GF-D8 (cell line): Measurements from ENCODE around the gene SLC25A21.

Experiments
- DNase-seq: peaks from one replicate; lab custom pipeline; 2025; lab: John Stamatoyannopoulos, UW

SLC25A21 gene

DNA sequence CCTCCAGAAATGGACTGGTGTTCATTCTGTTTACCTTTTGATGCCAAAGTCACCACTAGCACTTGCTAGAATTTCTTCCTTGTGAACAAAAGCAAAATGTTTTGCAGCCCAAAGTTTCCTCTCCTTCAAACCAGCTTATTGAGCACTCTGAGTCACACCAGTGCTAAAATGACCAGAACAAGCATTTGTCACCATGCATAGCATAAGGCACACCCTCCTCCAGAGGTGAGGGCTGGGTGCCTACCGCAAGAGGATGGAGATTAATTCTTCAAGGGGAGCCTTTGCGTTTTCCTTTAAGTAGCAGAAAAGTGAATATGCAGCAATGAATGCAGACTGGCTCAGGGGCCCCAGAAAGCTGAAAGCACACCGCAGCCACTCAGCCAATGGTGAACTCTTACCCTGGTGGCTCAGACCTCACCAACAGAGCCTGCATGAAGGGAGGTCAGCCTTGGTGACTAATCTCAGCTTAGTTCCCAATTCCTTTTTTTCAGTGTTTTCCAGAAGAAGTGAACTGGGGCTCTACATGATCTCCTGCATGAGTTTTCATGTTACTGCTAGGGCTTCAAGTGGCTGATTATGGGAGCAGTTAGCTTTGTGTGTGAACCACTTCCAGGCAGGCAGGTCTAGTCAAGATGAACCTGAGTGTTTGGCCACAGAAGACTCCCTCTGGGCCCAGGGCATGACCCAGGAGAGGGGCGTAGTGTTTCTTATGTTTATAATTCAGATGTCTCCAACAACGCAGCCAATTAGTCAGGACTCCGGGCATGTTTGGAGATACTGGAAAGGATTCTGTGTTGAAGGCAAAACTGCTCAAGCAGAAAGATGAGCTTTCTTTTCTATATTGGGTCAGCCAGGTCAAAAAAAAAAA is 414.4 kb downstream of the SLC25A21 start:
- no peak for DNase-seq

DNA sequence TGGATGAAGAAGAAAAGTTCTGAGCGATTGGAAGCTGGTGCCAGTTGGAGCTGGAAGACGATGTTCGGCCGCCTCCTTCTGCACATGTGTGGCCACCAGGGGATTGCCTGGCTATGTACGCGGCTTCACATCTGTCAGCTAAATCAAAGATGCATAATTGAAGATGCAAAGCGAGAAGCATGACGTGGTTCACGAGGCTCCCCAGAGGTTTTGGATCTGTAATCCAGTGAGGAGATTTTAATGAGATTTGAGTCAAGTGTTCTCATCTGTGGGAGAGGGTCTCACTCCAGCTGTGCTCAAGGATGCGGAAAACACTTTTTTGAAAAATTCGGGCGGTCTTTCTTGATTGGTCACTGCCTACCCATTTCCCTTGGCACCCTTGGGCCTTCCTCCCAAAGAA is 416.2 kb downstream of the SLC25A21 start:
- DNase-seq: no peak

DNA sequence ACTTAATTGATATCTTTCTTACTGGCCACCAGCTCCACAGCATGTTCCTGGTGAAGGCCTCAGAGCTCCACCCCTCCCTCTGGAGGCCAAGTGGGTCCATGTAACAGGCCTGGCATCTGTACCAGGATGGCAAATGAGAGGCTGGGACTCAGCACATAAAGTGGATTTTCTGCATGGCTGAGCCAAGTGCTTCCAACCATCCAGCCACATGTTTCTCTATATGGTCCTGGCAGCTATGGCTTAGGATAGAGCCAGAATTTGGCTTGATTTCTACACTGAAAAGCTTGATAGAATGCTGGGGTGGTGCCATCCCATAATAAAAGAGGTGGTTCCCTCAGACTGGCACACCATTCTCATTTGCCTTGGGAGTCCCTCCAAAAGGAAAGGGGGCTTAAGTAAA is 416.6 kb downstream of the SLC25A21 start:
- DNase-seq: no peak

DNA sequence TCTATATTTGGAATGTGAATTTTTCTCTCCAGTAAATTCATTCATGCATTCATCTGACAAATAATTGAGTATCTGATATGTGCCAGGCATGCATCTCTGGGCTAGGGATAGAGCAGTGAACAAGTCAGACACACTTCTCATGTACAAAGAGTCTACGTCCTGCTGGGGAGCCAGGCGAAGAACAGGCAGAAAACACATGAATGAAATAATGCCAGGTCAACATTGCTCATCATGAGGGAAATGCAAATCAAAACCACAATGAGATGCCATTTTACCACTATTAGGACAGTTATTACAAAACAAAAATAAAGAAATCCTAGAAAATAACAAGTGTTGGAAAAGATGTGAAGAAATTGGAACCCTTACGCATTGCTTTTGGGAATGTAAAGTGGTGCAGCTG is 420.5 kb downstream of the SLC25A21 start:
- no peak for DNase-seq

DNA sequence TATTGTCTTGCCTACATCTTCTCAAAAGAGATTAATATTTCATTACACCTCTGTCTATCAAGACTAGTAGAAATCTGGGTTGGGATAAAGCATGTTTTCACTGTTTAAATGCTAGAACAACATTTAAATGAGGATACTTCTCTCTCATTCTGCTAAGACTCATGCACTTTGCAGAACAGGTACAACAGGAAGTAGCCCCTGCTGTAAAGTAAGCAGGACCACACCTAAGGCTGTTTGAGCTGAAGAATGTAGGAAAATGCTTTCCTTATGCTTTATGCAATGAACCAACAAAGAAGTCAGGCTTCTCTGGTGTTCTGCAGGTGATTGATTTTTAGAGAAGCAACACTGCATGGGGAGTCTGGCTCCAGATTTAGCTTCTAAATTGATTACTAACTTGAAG is 421.3 kb downstream of the SLC25A21 start:
- DNase-seq: no peak

DNA sequence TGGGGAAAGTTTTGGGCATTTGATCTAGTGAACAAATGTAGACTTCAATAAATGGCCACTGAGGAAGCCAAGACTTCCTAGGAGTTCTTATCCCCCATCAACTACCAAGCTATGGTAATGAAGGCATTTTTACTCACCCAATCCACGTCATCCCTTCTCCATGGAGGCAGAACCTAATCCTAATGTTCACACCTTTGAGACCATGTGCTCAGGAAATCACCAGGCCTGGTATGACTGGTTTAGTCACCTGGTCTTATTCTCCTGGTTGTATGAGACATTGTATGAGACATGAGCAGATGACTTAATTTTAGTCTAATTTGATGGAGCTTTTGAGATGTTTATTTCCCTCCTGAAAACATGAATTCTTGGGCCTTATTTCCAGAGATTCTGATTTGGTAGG is 422.2 kb downstream of the SLC25A21 start:
- DNase-seq: no peak

DNA sequence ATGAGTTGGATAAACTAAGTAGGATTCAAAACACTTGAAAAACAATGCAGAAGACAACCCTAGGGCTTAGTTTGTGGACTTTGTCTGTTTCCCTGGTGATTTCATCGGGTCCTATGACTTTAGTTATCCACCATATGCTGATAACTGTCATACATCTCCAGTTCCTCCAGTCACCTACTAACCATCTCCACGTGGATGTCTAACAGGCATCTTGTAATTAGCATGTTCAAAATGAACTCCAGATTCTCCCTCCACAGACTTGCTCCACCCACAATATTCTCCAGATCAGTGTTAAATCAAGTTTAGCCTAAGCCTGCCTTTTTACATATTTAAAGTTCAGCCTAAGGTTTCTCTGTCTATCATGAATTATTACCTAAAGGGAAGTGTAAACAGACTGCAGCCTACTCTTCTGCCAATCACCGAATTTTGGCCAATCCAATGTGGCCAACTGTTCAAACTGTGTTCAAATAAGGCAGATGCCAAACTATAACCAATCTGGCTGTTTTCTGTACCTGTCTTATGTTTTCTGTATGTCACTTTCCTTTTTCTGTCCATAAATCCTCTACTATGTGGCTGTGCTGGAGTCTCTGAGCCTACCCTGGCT is 423.7 kb downstream of the SLC25A21 start:
- no peak for DNase-seq

DNA sequence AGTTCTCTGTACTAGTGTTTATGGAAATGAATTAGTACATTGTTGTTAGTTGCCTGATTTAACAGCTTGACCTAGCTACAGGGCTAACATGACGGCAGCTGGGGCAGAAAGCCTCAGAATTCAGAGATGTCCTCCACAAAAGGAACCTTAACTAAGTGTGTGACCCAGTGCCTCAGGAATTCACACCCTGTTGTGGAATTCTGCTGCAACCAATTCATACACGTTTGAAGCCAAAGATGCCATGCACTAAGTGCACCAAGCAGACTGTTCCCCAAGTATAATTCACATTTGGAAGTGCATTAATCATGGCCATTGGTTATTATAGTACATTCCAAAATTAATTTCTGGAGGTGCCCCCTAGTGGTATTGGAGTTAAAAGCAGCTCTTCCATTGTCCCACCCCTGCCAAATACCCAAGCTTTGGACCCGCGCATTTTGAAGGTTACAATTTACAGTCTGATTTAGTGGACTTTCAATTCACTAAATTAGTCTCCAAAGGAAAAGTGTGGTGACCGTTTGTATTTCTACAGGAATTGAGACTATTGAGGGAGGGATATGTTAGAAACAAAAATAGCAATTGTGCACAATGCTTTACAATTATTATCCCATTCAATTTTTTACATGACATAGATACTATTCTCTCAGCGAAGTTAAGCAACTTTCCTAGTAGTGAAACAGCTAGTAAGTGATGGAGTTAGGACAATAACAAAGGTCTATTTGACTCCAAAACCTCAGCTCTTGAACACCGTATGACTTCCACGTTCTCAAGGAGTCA is 424.8 kb downstream of the SLC25A21 start:
- DNase-seq: no peak

DNA sequence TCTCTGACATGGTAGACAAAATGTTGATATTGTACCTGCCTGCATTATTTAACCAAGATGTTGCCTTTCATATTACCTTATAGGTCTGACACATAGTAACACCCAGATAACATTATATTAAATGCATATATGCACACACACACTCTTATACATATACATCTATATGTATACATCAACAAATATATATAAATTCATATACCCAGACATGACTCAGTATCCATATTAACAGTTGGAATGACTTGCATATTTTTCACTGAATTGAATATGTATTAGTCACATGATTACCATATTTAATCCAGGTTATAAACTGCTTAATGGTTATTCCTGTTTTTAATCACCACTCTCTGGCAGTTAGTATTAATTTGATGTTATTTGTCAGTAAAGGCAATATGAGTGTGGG is 425.5 kb downstream of the SLC25A21 start:
- no peak for DNase-seq

DNA sequence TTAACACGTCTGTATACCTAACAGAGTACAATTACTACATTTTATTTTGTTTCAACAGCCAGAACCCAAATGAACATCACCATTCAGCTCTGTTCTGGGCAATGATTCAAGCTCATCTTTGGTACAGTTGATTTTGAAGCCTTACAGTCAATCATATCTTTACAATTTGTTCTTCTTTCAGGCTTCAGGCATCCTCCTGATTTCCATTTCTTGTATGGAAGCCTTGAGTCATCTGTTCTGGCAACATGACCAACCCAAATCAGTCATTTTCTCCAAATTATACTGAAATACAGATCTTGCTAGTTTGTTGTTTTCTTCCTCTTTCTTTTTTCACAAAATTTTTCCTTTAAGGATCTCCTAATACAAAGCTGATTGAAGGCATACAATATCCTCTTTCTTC is 430.5 kb downstream of the SLC25A21 start:
- DNase-seq: no peak

DNA sequence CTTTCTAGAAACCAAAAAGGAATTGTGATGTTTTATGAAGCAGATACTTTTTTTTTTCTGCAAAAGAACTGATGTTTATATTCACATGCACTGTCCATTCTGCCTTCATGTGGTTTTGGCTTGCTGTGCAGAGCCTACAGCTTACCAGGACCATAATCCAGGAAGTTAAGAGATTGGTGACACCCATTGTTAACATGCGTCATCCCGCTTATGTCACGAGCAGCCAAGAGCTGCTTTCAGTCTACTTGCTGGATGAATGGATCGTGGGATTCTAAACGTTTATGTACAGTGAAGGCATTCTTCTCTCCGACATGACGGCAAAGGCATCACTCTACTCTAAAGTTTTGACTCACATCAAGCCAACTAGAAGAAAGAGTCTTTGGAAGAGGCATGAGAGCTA is 434.1 kb downstream of the SLC25A21 start:
- DNase-seq: no peak

DNA sequence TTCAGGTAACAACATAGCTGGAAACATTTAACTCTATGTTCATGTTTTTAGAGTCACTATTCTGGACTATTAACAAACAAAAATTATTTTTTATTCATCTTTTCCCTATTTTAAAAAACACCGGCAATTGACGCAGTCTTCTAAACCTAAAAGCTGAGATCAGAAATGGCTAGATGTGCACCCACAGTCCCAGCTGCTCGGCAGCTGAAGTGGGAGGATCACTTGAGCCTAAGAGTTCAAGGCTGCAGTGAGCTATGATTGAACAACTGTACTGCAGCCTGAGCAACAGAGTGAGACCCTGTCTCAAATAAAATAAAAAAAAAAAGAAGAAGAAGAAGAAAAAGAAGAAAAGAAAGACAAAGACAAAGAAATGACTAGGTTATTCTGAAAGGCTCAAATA is 446.3 kb downstream of the SLC25A21 start:
- no peak for DNase-seq

DNA sequence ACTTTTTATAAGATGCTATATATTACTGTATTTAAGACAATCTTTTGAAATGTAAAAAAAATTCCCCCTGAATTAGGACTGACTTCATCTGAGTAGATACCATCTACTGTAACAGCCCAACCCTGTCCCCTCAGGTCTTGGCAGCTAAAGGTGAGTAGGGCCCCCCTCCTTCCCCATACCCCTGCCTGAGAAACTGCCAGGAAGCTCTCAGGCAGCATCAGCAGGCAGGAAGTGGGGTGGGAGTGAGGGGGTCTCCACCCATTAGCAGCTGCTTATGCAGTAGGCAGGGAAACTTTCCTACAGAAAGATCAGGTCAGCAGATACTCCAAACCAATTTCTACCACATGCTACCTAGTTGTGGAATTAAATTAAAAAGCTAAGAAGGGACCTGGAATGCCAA is 448.2 kb downstream of the SLC25A21 start:
- DNase-seq: no peak

DNA sequence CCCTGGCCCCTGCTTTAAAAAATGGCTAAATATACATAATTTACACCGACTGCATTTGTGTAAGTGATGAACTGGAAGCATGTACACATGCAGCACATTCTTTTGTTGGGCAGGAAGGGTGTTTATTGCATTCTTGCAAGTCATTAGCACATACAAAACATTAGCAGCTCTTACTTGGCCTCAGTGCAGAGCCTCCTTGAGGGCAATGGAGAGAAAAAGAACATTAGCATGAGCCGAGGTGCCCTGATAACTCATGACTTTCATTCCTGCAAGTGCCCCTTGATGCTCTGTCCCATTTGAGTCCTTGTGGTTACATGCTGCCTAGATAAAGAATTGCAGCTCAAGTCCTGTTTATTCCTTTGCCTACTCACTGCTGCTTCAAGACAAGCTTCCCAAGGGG is 448.9 kb downstream of the SLC25A21 start:
- no peak for DNase-seq

DNA sequence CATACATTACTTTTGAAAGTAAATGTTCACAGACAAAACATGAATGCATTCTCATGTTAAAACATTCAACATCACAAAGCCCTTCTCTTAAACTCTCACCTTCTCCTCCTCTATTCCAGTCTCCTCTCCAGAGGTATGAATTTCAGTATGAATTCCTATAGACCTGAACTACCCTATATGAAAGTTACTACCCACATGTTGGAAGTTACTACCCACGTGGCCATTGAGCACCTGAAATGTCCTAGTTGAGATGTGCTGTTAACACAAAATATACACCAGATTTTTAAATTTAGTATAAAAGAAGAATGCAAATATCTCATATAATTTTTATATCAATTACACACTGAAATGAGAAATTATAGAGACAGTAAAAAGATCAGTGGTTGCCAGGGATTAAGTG is 450.5 kb downstream of the SLC25A21 start:
- no peak for DNase-seq

DNA sequence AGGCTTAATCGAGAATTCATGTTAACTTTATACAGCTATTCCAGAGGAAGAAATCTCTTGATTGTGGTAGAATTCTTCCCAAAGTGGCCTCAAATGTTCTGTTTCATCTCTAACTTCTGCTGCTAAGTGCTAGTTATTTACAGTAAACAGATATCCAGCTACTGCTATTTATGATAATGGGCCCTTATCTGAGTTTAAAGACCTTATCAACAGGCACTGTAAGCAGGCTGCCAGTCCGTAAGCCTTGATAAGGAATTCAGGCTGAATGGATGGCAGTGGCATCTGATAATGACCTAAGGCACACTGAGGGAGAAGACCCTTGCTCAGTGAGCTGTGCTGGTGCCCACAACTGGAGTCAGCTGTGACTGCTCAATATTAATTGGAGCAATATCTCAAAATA is 451.7 kb downstream of the SLC25A21 start:
- no peak for DNase-seq

DNA sequence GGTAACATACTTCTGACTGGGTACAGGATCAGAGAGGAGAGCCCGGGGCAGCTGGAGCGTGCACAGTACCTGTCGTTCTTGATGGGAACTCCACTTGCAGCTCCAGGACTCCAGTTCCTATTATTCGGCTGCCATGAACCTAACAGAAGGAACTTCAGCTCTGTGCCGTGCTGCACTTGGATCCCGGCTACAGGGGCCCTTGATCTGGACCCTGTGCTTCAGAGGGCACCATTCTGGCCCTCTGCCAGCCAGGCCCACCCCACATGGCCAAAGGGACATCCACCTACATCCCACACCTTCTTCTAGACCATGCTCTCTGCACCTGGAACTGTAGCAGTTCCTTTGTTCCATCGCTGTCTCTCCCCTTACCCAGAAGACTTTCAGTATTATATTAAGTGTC is 452.6 kb downstream of the SLC25A21 start:
- no peak for DNase-seq

DNA sequence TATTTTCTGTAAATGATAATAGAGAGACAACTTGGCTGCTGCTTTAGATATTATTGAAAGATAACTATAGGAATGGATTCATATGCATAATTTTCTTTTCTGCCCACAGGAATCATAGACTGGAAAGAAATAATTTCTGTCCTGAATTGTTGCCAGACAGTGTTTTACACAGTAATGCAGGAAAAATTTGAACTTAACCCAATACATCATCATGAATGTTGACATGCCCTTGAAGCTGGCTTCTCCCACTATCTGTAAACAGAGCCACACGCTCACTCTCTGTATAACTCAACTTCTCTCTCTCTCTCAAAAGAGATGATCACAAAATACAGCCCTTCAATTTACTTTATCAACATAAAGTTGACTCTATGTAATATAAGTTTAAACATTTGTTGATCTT is 454.2 kb downstream of the SLC25A21 start:
- DNase-seq: no peak

DNA sequence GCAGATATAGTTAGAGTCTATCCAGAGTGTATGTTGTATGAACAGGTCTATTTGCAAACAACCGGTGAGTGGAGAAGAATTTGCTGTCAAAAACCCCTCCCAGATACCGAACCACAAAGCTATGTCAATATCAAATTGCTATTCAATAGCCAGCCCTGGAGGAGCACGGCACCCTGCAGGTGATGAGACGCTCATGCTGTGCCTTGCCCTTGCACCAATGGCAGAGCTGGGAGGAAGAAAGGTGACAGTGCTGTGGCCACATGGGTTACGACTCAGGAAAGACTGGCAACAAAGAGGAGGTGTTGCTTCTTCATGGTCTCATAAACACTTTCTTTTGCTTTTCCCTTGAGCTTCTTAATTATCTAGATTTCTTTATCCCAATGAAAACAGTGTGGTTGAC is 455.0 kb downstream of the SLC25A21 start:
- DNase-seq: no peak

DNA sequence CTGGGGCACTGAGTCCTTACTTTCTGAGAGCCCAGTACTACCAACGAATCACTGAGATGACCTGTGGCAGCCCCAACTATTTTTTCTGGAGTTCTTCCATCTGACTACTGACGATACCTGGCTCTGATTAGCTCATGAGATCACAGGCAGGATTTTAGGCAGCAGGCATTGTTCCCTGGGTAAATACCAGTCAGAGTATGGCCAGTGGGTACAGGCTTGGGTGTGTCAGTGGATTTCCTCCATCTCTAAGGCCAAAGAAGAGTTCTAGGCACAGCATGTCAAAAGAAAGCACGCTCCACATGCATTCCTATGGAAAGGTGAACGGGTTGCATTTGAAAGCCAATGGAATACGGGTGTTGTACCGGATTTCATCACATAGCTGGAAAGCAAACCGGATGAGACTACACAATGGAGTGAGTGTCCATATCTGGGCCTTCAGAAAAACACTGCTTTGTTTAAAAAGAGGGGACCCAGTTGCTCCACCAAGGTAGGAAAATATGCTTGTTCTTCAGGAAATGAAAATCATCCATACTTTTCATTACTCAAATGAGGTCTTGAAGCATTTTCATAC is 455.7 kb downstream of the SLC25A21 start:
- DNase-seq: no peak

DNA sequence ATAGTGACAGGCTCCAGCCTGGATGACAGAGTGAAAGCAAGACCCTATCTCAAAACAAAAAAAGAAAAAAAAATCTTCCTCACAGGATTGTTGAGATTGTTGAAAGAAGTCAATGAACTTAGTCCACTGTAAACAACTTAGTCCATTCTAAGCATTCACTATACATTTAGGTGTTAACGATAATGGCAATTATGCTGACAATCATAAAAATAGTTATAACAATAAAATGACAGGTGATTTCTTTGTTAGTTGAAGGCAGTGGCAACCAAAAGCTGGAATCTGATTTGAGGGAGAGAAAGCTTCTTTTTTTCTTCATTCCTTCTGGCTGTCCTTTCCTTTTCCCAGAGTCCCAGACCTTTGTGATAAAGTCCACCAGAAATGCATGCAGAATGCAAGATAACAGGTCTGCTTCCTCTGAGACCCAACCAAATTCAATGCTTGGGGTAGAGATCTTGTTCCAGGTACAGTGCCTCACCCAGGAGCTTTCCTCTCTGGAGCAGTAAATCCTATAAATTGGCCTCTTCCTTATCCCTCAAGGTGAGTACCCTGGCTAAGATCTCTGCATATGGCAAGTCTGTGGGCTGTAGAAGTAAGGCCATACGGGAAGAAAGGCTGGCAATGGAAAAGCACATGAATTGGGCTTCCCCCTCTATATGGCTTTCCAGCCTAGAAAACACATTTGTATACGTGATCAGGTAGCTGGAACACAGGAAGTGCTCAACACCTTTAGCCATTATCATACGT is 458.3 kb downstream of the SLC25A21 start:
- no peak for DNase-seq

DNA sequence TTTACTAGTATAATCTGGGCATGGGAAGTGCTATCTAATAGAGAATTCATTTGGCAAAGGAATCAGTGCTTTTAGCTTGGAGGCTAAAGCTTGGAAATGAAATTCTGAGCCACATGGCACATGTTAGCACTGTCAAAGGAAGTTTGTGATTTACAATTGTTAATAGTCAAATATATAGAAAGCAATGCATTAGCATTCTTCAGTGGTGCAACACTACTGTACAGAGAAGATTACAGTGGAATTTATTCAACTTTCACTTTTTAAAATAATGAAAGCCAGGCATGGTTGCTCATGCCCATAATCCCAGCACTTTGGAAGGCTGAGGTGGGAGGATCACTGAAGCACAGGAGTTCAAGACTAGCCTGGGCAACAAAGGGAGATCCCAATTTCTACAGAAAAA is 464.8 kb downstream of the SLC25A21 start:
- DNase-seq: no peak
